ENCODE results near the gene RPS5.

DNA sequence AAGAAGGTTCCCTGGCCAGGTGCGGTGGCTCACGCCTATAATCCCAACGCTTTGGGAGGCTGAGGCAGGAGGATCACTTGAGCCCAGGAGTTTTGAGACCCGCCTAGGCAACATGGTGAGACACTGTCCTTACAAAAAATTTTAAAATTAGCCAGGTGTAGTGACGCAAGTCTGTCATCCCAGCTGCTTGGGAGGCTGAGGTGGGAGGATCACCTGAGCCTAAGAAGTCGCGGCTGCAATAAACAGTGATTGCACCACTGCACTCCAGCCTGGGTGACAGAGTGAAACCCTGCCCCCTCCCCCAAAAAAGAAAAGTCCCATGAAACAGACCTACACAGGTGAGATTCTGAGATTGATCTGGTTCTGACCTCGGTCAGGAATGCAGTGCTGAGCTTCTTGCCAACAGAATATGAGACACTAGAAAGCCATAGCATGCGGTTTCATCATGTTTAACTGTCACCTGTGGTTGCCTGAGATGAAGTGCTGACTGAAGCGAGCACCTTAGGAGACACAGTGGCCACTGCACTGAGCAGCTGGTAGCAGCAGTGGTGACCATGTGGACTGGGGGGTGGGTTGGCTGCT is 31.8 kb upstream of the RPS5 start:
- TF ChIP-seq, protein P1, sequence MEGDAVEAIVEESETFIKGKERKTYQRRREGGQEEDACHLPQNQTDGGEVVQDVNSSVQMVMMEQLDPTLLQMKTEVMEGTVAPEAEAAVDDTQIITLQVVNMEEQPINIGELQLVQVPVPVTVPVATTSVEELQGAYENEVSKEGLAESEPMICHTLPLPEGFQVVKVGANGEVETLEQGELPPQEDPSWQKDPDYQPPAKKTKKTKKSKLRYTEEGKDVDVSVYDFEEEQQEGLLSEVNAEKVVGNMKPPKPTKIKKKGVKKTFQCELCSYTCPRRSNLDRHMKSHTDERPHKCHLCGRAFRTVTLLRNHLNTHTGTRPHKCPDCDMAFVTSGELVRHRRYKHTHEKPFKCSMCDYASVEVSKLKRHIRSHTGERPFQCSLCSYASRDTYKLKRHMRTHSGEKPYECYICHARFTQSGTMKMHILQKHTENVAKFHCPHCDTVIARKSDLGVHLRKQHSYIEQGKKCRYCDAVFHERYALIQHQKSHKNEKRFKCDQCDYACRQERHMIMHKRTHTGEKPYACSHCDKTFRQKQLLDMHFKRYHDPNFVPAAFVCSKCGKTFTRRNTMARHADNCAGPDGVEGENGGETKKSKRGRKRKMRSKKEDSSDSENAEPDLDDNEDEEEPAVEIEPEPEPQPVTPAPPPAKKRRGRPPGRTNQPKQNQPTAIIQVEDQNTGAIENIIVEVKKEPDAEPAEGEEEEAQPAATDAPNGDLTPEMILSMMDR (IDR thresholded peaks at IDR 0.05; ENCODE audit: low read depth, low read length) = no peak
- no peak for TF ChIP-seq EZH2phosphoT487 (IDR thresholded peaks at IDR 0.05; ENCODE audit: low read depth)

Data from OCI-LY3 (cell line).